T47D (cell line): ENCODE measurements around the gene SLC47A1.
"Not testable (repeated sequence)": the region's sequence is repeated elsewhere in the genome, so short reads cannot be mapped to it uniquely, and the experiment has no call there.

Source experiments
- DNase-seq, 2 experiments: peaks; one replicate each; pipeline versions ENCODE4 v3.0.0 to v3.0.0-alpha.2; 2011 to 2012; ENCODE audit warnings: low read depth in 1 of 2, low spot score in 1 of 2
- JUND ChIP-seq: IDR thresholded peaks from 2 replicates; pipeline ENCODE4 v1.6.1; 2012; ENCODE audit warnings: low read depth
- in situ Hi-C: cut with HindIII; loops from 2 replicates; pipeline ENCODE4 v1.10.0; 2016; ENCODE audit warnings: low sequenced_read_pairs, low pct_unique_long_range_greater_than_20kb

The SLC47A1 gene

GRCh38 chr17:19573075-19573474, 39.4 kb downstream of the SLC47A1 start:
- in situ Hi-C loops = no loop called here
- no peak for TF ChIP-seq JUND
- DNase-seq = no peak

- no peak for DNase-seq
- TF ChIP-seq JUND = no peak
- in situ Hi-C loops = no loop called here
Observed at GRCh38 chr17:19574956-19575355, 41.3 kb downstream of the SLC47A1 start.

GRCh38 chr17:19578545-19578944, 44.9 kb downstream of the SLC47A1 start:
- no peak for TF ChIP-seq JUND
- in situ Hi-C loops = no loop called here
- DNase-seq = peak in 1 of 2 experiments; percentile 80

- TF ChIP-seq JUND = no peak
- in situ Hi-C loops = no loop called here
Observed at GRCh38 chr17:19579192-19579761, 45.6 kb downstream of the SLC47A1 start.

GRCh38 chr17:19579867-19580565, 46.4 kb downstream of the SLC47A1 start:
- no peak for DNase-seq
- no peak for TF ChIP-seq JUND
- in situ Hi-C loops = no loop called here

More at GRCh38 chr17:19579192-19579761, 45.6 kb downstream of the SLC47A1 start:
- no peak for DNase-seq

GRCh38 chr17:19580566-19580920, 46.9 kb downstream of the SLC47A1 start:
- in situ Hi-C loops, DNase-seq: not testable (repeated sequence)

- DNase-seq, in situ Hi-C loops: not testable (repeated sequence)
Observed at GRCh38 chr17:19582152-19582551, 48.5 kb downstream of the SLC47A1 start.

- no peak for DNase-seq
- TF ChIP-seq JUND = no peak
- in situ Hi-C loops = no loop called here
Observed at GRCh38 chr17:19583871-19584270, 50.2 kb downstream of the SLC47A1 start.

- no peak for DNase-seq
- in situ Hi-C loops = no loop called here
- no peak for TF ChIP-seq JUND
Observed at GRCh38 chr17:19590451-19590850, 56.8 kb downstream of the SLC47A1 start.

- no peak for DNase-seq
- in situ Hi-C loops = no loop called here
- TF ChIP-seq JUND = no peak
Observed at GRCh38 chr17:19590912-19591551, 57.4 kb downstream of the SLC47A1 start.

GRCh38 chr17:19592316-19592715, 58.7 kb downstream of the SLC47A1 start:
- no peak for TF ChIP-seq JUND
- DNase-seq = no peak
- in situ Hi-C loops = no loop called here

- in situ Hi-C loops = no loop called here
- DNase-seq = no peak
- TF ChIP-seq JUND = no peak
Observed at GRCh38 chr17:19596869-19597268, 63.2 kb downstream of the SLC47A1 start.

- TF ChIP-seq JUND = no peak
- no peak for DNase-seq
- in situ Hi-C loops = no loop called here
Observed at GRCh38 chr17:19610311-19610710, 76.7 kb downstream of the SLC47A1 start.
